GM21737 (cell line): Measurements from ENCODE around the gene PSMB11.

ENCODE experiments used
- ATAC-seq: cut with Tn5 transposase; IDR thresholded peaks from one replicate; pipeline ENCODE4 v1.9.1; 2021; ENCODE audit warnings: mild to moderate bottlenecking, moderate library complexity; ENCODE audit not compliant: unreplicated experiment

Gene PSMB11

DNA sequence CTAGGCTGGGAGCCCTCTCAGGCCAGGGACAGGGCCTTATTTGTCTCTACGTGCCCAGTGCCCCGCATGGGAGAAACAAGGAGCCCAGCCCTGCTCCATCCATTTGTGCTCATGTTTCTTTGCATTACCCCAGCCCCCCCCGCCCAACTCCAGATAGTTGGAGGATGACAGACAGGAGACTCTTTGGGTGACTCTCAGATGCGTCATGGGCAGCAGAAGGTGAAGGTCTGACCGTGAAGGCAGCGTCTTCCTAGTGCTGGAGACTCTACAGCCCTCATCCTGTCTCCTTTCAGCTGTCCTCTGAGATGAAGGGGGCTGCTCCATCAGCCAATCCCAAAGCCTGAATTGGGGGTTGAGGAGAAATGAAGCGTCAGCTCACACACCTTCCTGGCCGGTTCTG is 283 bp upstream of the PSMB11 start:
- ATAC-seq = no peak

DNA sequence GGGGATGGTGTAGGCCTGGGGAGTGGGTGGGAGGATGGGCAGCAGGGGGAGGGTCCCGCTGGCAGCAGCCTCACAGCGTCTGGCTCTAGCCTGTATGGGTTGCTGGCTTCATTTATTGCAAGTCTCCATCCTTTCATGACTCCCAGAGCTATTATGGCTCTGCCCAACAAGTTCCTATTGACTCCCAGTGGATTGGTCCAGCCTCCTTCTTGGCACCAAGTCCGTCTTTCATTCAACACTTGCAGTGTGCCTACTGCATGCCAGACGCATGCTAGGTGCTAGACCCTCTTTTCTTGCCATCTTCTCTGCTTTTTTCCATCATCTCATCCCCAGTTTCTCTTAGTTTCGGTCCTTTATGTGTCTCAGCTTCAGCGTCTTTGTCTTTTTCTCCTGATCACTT is 1.1 kb downstream of the PSMB11 start:
- no peak for ATAC-seq

DNA sequence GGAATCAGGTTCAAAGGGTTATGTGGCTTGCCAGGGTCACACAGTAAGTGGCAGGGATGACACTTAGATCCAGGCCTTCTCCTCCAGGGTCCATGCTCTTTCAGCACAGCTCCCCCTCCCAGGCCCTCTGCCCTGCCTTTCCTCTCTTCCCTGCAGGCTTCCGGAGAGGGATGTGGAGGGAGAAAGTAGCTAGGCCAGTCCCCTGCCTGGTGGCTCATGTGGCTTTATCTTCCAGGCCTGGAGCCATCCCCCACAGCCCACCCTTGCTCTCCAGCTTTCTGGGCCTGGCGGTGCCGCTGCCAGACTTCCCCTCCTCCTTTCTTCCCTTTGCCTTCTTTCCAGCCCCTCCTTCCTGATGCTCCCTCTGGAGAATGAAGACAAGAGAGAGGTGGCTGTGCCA is 1.7 kb downstream of the PSMB11 start:
- ATAC-seq = no peak

DNA sequence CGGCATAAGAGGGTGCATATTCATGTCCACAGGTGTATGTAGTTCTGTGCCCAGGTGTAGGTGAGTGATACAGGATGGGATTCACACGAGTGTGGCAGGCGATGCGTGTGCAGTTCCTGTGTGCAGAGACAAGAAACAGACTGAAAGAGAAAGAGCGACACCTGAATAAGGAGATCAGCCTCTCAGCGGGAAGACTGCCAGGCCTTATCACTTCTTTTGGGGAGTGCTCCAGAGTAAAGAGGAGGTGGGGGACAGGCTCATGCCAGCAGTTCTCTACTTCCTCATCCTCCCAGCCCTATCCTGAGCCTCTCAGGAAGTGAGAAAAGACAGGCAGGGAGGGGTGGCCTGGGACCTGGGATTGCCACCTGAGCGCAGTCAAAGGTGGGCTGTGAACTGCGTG is 2.8 kb downstream of the PSMB11 start:
- no peak for ATAC-seq

DNA sequence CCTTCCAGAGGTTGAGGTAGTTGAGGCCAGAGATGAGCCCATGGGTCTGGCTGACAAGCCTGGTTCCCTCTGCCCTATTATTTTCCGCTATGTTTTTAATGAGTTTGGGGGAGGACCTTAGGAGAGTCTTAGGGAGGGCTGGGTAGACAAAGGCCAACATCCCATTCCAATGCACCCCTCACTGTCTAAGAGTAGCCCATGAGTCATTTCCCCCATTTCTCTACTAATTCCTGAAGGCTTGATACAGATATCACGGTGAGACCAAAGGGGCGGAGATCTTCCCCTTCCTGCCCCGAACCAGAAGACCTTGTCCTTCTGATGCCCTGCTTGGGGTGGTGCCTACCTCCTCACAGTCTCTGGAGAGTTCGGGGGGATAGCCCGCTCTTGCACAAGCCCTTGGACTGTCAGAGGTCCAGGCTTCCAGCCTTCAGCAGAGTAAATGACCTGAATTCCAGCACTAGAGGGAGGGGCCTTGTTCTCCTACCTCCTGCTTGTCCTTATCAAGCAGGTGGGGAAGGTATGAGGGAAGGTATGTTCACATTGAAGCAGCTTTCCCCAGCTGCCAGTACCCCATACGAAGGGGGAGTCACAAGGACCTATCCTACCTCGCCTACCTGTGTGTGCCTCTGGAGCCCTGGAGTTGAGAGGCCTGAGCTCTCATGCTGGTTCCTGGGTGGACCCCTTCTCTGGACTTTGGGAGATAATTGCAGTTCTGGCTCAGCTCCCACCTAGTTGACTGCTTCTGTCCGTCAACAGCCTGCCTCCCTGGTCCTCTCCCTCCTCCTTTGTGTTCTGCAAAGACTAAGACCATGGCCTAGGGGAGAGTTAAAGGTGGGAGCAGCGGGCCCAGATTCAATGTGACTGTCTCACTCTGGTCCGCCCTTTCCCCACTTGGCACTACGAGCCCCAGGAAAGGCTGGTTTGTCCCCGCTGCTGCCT is 3.7 kb downstream of the PSMB11 start:
- ATAC-seq = no peak

DNA sequence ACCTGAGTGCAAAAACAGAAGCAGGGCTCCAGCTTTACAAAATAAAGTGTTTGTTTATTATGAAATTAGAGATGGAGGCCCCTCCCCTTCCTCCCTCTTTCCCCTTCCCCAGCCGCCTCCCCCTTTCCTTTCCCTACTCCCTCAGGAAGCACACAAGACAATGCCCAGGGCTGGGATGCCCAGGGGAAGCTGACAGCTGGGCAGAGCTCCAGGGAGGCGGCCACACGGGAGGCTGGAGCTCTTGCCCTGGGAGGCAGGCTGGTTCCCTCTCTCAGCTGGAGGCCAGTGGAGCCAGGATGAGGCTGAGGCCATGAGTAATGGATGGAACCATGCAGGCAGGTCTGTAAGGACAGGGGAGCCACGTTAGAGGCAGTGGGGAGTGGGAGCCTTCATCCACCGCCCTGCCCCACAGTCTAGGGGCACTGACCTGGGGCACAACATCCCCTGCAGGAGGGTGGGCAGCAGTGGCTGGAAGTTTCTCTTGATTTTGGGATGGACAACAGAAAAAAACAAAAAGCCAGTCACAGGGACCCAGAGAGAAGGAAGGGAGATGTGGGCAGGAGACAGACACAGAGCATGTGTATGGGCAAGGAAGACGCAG is 5.1 kb downstream of the PSMB11 start:
- ATAC-seq = no peak

DNA sequence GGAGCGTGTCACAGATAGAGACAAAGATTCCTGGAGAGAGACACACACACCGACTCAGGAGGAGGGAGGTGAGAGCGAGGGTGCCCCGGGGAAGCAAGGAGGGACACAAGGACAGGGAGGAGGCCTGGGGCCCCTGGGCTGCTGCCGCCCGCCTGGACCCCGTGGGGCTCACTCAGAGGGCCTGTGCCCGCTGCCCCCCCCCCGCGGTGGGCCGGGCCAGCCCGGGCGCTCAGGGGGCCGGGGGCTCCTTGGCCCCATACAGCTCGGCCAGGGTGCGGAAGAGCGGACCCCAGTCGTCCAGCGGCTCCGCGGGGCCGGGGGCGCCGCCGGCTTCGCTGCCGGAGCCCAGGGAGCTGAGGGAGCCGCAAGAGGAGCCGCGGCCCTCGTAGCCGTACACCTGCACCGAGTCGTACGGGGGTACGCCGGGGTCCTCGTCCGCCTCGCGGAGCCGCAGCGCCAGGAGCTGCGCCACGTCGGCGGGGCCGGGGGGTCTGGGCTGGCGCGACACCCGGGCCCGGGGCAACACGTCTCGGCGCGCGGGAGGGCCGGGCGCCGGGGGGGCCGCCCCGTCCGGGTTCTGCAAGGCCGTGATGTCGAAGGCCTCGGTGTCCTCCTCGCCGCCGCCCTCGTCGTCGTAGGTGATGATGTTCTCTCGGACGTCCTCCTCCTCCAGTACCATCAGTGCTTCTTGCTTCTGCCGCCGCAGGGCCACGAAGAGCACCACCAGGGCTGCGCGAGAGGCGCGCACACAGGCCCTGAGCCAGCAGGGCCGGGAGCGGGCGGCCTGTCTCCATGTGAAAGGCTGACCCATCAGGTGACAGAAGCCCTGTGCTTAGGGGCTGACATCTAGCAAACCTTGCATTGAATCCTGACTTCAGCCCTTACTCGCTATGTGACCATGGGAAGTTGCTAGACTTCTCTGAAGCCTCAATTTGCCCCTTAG is 6.0 kb downstream of the PSMB11 start:
- ATAC-seq = no peak

DNA sequence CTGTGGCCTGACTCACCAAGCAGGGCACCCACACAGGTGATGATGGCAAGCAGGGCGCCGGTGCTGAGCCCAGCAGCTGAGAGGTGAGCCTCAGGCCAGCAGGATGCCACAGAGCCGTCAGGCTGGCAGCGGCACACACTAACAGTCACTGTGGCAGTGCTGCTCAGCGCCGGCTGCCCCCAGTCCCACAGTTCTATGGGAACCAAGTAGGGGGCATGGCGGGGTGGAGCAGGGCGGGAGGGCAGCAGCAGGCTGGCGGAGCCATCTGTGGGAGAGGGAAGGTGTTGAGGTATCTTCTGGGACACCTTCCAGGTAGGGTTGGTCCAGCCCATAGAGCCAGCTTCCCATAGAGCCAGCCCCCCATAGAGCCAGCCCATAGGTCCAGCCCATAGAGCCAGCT is 7.0 kb downstream of the PSMB11 start:
- no peak for ATAC-seq

DNA sequence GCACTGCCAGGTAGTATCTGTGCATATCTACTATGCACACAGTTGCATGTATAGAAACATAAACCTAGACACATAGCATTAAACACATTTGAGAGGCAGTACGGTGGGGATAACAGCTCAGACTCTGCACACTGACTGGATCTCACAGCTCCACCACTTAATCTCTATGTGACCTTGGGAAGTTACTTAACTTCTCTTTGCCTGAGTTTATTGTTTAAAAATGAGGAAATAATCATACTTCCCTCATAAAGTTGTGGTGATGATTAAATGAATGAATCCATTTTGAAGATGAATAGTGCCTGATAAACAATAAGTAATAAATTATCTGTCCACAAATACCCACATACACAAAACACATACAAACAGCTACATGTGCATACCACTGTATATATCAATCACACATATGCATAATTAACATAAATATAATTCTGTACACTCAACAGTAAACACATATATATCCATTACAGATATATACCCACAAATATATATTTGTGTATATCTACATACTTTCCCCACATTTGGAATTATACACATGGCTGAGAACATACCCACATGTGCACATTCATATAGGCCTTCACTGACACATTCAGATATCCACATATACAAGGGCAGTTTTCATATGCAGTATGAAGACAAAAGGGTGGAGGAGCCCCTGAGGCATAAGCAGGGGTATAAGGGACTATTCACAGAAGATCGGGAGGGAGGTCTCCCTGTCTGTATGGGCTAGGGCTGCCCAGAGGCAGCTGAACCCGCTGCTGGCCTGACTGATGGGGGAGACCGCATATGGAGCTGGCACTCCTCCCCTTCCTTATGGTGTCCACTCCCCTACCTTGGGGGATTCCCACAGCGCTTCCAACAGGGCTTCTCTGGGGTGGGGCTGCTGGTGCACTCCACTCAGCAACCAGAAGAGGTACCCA is 9.4 kb downstream of the PSMB11 start:
- no peak for ATAC-seq

DNA sequence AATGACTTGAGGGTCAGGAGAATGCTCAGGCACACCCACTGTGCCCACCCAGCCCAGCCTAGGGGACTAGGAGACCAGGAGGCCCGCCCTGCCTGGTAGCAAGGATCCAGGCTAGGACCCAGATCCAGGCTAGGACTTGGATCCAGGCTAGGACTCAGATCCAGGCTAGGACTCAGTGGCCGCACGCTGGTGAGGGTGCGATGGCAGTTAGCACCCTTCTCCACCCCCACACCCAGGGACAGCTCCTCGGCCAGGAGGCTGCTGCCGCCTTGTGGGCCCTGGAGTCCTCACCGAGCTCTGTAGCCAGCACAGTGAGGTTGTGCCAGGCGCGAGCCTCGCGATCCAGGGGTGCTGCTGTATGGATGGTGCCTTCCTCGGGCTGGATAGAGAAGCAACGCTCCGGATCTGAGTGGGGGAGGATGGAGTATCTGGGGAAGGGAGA is 10.2 kb downstream of the PSMB11 start:
- ATAC-seq = no peak

DNA sequence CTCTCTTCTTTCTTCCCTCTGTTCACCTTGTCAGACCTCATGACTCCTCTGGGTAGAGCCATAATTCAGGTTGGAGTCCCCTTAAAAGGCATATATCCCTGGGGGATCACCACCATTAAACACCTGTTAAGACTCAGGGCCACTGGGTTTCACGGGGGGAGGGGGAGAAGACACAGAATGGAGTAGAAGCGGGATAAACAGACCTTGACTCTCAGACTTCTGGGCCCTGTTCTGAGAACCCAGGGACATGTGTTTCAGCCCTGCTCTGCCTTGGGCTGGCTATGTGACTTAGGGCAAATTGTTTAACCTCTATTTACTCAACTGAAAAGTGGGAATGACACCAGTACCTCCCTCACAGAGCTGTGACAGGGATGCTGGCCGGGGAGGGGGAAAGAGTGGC is 10.7 kb downstream of the PSMB11 start:
- ATAC-seq = no peak

DNA sequence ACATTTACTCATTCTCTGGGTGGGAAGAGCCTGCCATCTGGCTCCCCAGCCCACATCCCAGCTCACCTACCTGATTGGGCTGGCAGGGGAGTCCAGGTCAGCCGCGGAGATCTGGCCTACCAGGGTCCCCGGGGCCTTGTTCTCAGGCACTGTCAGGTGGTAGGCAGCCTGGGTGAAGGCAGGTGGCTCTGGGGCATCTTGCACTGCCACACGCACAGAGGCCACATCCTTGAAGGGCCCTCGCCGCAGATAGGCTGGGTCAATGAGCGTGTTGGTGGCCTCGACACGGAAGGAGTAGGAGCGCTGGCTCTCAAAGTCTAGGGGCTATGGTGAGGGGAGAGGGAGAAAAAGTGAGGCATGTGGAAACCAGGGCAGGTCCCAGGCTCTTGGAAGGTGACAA is 11.4 kb downstream of the PSMB11 start:
- ATAC-seq = no peak

DNA sequence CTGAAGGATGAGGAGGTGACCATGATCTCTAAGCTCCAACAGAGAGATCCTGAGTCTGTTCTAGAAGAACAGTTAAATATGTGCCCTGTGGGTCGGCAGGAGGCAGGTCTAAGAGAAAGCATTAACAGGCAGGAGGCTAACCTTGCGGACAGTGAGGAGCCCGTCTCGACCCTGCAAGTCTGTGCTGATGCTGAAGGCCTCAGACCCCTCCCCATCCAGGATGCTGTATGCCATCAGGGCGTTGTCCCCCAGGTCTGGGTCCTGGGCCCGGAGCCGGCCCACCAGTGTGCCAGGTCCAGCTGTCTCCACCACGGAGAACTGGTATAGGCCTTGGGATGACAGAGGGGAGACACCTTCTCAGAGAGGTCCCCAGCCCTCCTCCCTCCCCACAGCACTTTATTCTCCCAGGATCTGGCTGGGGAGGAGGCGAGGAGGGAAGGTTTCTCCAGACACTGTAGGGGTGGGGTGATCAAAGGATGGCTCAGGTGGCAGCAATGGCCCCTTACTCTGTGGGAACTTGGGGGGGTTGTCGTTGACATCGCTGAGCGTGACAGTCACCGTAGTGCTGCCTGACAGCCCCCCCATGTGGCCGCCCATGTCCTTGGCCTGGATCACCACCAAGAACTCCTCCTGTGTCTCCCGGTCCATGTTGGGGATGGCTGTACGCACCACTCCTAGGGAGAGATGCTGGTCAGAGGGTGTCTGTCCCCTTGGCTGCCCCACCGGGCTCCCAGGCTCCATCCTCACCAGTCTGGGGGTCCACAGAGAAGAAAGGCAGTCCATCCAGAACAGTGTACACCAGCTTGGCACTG is 12.2 kb downstream of the PSMB11 start:
- no peak for ATAC-seq

DNA sequence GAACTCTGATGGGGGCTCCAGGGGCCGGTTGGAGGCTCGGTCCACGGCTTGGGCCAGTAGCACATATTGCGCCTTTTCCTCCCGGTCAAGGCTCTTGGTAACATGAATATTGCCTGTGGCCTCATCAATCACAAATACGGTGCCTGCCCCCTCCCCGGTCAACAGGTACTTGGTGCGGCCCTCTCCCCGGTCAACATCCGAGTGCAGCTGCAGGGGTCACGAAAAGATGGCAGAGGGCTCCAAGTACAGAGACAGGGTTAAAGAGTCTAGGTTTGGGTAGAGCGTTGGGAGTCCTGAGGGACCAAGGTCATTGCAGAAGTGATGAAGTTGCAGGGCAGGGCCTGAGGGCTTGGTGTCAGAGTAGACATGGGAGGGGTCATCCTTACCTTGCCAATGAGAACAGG is 13.1 kb downstream of the PSMB11 start:
- ATAC-seq = no peak

DNA sequence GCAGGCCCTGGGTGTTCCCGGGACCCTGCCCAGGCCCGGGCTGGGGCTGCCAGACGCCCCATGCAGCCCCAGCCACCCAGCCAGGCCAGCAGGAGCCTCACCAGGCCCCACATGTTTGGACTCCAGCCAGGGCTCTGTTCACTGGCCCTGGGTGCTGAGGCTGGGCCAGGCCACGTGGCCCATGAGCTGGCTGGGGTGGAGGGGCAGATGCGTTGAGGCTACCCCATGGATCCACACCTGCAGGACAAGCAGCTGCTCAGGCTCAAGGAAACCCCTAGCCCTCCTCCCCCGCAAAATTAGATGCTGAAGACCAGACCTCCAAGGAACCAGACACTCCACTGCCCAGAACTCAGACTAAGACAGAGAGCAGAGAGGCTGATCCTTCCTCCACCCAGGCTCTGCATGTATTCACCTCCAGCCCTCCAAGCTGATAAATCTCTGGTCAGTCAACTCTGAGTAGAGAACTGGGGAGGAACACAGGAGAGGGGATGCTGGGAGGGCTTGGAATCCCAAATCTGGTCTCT is 13.7 kb downstream of the PSMB11 start:
- ATAC-seq = no peak

DNA sequence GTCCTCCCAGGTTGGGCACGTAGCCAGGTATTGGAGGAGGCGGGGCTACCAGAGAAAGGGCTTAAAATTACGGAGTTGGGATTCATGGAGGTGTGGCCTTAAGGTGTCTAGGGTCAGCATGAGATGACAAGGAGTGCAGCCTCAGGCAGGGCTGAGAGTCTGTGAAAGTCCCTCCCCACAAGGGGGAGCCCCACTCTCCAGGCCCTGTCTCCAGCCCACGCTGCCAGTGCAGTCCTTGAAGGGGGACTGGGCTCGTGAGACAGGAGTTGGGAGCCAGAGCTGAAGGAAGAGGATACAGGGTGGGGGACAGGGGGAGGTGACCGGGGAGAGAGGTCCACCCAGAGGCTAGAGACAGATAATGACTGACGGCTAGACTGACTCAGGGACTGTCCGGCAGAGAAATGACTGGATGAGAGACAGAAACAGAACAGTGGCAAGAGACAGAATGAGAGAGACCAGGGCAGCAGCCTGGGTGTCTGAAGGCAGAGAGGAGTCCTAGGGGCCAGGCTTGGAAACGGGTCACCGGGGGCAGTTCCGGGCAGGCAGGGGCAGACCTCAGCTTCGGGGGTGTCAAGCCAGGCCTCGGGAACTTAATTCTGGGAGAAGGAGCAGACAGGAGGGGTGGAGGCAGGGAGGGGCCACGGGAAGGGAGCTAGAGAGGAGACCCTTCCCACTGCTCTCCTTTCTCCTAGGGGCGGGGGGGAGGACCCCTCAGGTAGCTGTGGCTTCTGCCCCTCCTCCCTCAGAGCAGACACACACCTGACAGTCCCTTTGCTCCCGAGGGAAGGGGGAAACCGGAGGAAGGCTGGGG is 14.3 kb downstream of the PSMB11 start:
- ATAC-seq = peak; percentile 50

DNA sequence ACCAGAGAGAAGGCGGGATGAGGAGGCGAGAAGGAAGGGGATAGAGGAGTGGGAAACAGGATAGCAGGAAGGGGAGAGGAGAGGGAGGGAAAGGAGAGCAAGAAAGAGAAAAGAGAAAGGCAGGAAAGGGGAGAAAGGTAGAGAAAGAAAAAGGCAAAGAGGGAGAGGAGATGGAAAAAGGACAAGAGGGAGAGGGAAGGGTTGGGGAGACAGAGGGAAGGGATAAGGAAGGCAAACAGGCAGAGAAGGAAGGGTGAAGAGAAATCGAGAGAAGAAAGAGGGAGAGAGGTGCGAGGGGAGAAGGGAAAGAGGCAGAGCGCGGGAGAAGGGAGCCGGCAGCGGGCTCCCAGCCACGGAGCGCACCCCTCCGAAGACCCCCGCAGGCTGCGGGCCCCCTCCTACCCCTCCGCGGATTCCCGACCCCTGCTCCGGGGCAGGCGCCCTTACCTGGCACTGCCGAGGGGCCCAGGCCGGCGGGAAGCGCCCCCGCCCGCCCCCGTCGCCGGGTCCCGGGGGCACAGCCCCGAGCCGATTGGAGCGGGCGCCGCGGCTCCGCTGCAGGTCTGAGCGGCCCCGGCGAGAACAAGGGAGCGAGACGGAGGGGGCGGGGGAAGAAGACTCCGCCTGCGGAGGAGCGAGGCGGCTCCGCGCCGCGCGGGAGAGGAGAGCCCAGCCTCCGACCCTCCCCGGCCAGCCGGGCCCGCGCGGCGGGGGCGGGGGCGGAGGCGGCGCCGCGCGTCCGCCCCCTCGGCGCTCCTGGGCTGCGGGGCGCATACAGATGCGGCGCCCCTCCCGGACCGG is 15.1 kb downstream of the PSMB11 start, which contains the start of gene CDH24:
CDH24 (minus strand) TSS at position 565 of the 801 bp plus-strand sequence. CDS start 1,787 bp downstream, outside the sequence.
- ATAC-seq = peak; percentile 43
